Panc1 (cell line): ENCODE measurements around the gene PARS2. TPM values are rescaled to one million over a fixed set of nuclear protein-coding genes. Genes with fewer than 3 reads are reported as not detected.

Experiments
- ATAC-seq: fragments of 200-7000 bp; cut with Tn5 transposase; 2 replicates; pipeline ENCODE4 v1.9.1; 2020; ENCODE audit warnings: mild to moderate bottlenecking, moderate library complexity
- BruUV-seq: library from RNA; stranded (reverse); fragments of 400-500 nt; replicated peaks from 2 replicates; lab custom pipeline; 2021; lab: Mats Ljungman, UMichigan
- CTCF ChIA-PET: fragments of 300-600 bp; sonication (Branson Sonifier 250); formaldehyde crosslinking; loops from one replicate; lab custom pipeline; 2022; ENCODE audit warnings: antibody characterized with exemption; lab: Charles Lee
- POLR2A ChIA-PET: fragments of 300-600 bp; sonication (Branson Sonifier 250); formaldehyde crosslinking; loops from one replicate; lab custom pipeline; 2022; ENCODE audit warnings: antibody characterized with exemption; lab: Charles Lee
- DNase-seq: peaks from one replicate; pipeline ENCODE4 v3.0.0-alpha.2; 2010; ENCODE audit warnings: low read depth, low spot score
- H3K27ac ChIP-seq: 2 replicates; pipeline ENCODE4 v1.5.1; 2011; ENCODE audit warnings: mild to moderate bottlenecking, low read length, inconsistent platforms
- H3K27me3 ChIP-seq: fragments of 200-500 bp; sonication (Bioruptor generic); 2 replicates; pipeline ENCODE4 v1.6.0; 2014; ENCODE audit warnings: low read length, inconsistent platforms; ENCODE audit not compliant: control insufficient read depth, insufficient read depth
- H3K36me3 ChIP-seq: fragments of 200-500 bp; sonication (Bioruptor generic); 2 replicates; pipeline ENCODE4 v1.5.1; 2014; ENCODE audit warnings: inconsistent platforms, mild to moderate bottlenecking, low read length, moderate library complexity; ENCODE audit not compliant: control insufficient read depth, insufficient read depth
- H3K4me1 ChIP-seq: 2 replicates; pipeline ENCODE4 v1.5.1; 2011; ENCODE audit warnings: inconsistent platforms, mild to moderate bottlenecking, low read length, moderate library complexity; ENCODE audit not compliant: control insufficient read depth, insufficient read depth
- H3K4me3 ChIP-seq, 2 experiments: 2 replicates each; pipeline ENCODE4 v1.5.1; 2011 to 2012; ENCODE audit warnings: low read depth in 2 of 2, low read length in 2 of 2, mild to moderate bottlenecking in 2 of 2, inconsistent platforms in 1 of 2, moderate library complexity in 1 of 2
- H3K9me3 ChIP-seq: fragments of 200-500 bp; sonication (Bioruptor generic); 2 replicates; pipeline ENCODE4 v1.5.1; 2014; ENCODE audit warnings: low read depth, mild to moderate bottlenecking, inconsistent platforms, low read length, moderate library complexity; ENCODE audit not compliant: control insufficient read depth, insufficient read depth
- POLR2AphosphoS5 ChIP-seq: IDR thresholded peaks from 2 replicates; pipeline ENCODE4 v1.6.1; 2012; ENCODE audit warnings: mild to moderate bottlenecking, low read depth, low read length, moderate library complexity
- SIN3A ChIP-seq: IDR thresholded peaks from 2 replicates; pipeline ENCODE4 v1.6.1; 2012; ENCODE audit warnings: low read depth, mild to moderate bottlenecking, low read length, moderate library complexity, borderline replicate concordance; ENCODE audit not compliant: insufficient read depth
- TCF7L2 ChIP-seq: IDR thresholded peaks from 2 replicates; pipeline ENCODE4 v1.6.1; 2011; ENCODE audit warnings: mild to moderate bottlenecking, low read depth, low read length, inconsistent platforms
- in situ Hi-C: cut with HindIII; loops from 2 replicates; pipeline ENCODE4 v1.10.0; 2016; ENCODE audit warnings: low sequenced_read_pairs, low pct_unique_long_range_greater_than_20kb
- intact Hi-C: fragments of 100-400 bp; cut with micrococcal nuclease; formaldehyde crosslinking; loops from one replicate; pipeline ENCODE4 v1.10.0; 2022; ENCODE audit not compliant: unreplicated experiment
- total RNA-seq: library from RNA; stranded (reverse); gene quantifications from one replicate; pipeline ENCODE4 v1.2.1, GENCODE V29; 2021; ENCODE audit not compliant: unreplicated experiment
- TF ChIP-seq, protein P1 (sequence below): fragments of 450-650 bp; IDR thresholded peaks from 2 replicates; pipeline ENCODE4 v1.5.1; 2017; ENCODE audit warnings: mild to moderate bottlenecking
- TF ChIP-seq, protein P2 (sequence below), 2 experiments: IDR thresholded peaks; 2 replicates each; pipeline ENCODE4 v1.6.1; 2011 to 2012; ENCODE audit warnings: low read depth in 2 of 2, control low read depth in 1 of 2, low read length in 1 of 2, mild to moderate bottlenecking in 1 of 2, moderate library complexity in 1 of 2; ENCODE audit not compliant: insufficient read depth in 1 of 2

The PARS2 gene
- total RNA-seq, 1 experiment from 2014 or later, result 4.4 TPM

- TF ChIP-seq, protein P1, sequence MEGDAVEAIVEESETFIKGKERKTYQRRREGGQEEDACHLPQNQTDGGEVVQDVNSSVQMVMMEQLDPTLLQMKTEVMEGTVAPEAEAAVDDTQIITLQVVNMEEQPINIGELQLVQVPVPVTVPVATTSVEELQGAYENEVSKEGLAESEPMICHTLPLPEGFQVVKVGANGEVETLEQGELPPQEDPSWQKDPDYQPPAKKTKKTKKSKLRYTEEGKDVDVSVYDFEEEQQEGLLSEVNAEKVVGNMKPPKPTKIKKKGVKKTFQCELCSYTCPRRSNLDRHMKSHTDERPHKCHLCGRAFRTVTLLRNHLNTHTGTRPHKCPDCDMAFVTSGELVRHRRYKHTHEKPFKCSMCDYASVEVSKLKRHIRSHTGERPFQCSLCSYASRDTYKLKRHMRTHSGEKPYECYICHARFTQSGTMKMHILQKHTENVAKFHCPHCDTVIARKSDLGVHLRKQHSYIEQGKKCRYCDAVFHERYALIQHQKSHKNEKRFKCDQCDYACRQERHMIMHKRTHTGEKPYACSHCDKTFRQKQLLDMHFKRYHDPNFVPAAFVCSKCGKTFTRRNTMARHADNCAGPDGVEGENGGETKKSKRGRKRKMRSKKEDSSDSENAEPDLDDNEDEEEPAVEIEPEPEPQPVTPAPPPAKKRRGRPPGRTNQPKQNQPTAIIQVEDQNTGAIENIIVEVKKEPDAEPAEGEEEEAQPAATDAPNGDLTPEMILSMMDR, result no peak
- Histone ChIP-seq H3K27ac (no peak overlapping the region), H3K36me3 (no peaks in the 10 kb centered on the region), H3K4me1 (no peaks in the 10 kb centered on the region), H3K9me3 (no peaks in the 10 kb centered on the region), H3K27me3 (no peaks in the 10 kb centered on the region), H3K4me3 (no peak overlapping the region)
- CTCF ChIA-PET, result interaction anchor here (1.1 kb wide), 1 partner anchor 19 kb away, joined by 3 read pairs; no protein-coding TSS in a partner anchor
- ATAC-seq, result no peak
- no TSS peak for BruUV-seq
- DNase-seq, result no peak
- POLR2A ChIA-PET, result no interaction called here
- intact Hi-C loops (no loop called here), in situ Hi-C loops (no loop called here)
Measured at GRCh38 chr1:54772951-54773350, 8.6 kb upstream of the PARS2 start.

DNA sequence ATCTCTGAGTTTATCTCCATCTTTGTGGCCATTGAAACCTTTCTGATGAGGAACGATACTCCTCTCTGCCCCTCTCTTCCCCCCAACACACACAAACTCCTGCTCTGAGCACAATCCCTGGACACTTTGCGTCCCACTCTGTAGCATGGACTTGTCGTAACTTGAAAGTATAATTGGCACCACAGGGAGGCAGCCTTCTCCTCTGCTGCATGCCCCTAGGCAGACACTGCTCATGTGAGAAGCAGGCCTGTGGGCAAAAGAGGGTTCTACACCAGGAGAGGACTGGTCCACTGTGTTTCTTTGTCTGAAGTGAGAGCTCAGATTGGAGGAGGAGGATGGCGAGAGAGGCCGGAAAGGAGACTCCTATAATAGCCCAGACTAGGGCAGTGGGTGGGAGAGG lies 3.8 kb upstream of the PARS2 start:
- Histone ChIP-seq H3K9me3 (no peaks in the 10 kb centered on the region), H3K4me1 (peaks cover 3% of the 10 kb centered on the region; the same call in 1 of the 2 replicates), H3K36me3 (peaks cover 2% of the 10 kb centered on the region; the same call in 1 of the 2 replicates), H3K4me3 (no peak overlapping the region), H3K27me3 (no peaks in the 10 kb centered on the region), H3K27ac (no peak overlapping the region)
- ChIA-PET CTCF (no interaction called here), POLR2A (no interaction called here)
- intact Hi-C loops (no loop called here), in situ Hi-C loops (no loop called here)
- TF ChIP-seq SIN3A, result no peak
- no peak for TF ChIP-seq TCF7L2
- TF ChIP-seq, protein P1, result no peak
- TF ChIP-seq, protein P2, sequence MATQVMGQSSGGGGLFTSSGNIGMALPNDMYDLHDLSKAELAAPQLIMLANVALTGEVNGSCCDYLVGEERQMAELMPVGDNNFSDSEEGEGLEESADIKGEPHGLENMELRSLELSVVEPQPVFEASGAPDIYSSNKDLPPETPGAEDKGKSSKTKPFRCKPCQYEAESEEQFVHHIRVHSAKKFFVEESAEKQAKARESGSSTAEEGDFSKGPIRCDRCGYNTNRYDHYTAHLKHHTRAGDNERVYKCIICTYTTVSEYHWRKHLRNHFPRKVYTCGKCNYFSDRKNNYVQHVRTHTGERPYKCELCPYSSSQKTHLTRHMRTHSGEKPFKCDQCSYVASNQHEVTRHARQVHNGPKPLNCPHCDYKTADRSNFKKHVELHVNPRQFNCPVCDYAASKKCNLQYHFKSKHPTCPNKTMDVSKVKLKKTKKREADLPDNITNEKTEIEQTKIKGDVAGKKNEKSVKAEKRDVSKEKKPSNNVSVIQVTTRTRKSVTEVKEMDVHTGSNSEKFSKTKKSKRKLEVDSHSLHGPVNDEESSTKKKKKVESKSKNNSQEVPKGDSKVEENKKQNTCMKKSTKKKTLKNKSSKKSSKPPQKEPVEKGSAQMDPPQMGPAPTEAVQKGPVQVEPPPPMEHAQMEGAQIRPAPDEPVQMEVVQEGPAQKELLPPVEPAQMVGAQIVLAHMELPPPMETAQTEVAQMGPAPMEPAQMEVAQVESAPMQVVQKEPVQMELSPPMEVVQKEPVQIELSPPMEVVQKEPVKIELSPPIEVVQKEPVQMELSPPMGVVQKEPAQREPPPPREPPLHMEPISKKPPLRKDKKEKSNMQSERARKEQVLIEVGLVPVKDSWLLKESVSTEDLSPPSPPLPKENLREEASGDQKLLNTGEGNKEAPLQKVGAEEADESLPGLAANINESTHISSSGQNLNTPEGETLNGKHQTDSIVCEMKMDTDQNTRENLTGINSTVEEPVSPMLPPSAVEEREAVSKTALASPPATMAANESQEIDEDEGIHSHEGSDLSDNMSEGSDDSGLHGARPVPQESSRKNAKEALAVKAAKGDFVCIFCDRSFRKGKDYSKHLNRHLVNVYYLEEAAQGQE (IDR thresholded peaks at IDR 0.05; ENCODE audit: insufficient read depth in 1 of 2, low read depth in 2 of 2, low read length in 1 of 2), result no peak
- TF ChIP-seq POLR2AphosphoS5, result no peak
- ATAC-seq, result no peak
- DNase-seq, result no peak
- no TSS peak for BruUV-seq
